HFFc6 (cell line): Measurements from ENCODE around the gene PROK2. TPM values are rescaled to one million over a fixed set of nuclear protein-coding genes. Genes with fewer than 3 reads are reported as not detected.

Experiments used
- DNase-seq: peaks from one replicate; pipeline ENCODE4 v3.0.0-alpha.2; 2018
- H3K27ac Mint-ChIP-seq: 2 replicates; pipeline ENCODE4 v1.8.0; 2020; ENCODE audit warnings: mild to moderate bottlenecking, mixed read lengths
- H3K27me3 Mint-ChIP-seq: 2 replicates; pipeline ENCODE4 v1.8.0; 2021; ENCODE audit warnings: mild to moderate bottlenecking, moderate library complexity, mixed read lengths; ENCODE audit not compliant: insufficient read depth
- H3K36me3 Mint-ChIP-seq: 2 replicates; pipeline ENCODE4 v1.8.0; 2021; ENCODE audit warnings: low read depth, mixed read lengths
- H3K4me1 Mint-ChIP-seq: 2 replicates; pipeline ENCODE4 v1.8.0; 2020; ENCODE audit warnings: low read depth, mixed read lengths
- H3K4me3 Mint-ChIP-seq: 2 replicates; pipeline ENCODE4 v1.8.0; 2020; ENCODE audit warnings: mild to moderate bottlenecking, moderate library complexity, mixed read lengths
- H3K9me3 Mint-ChIP-seq: 2 replicates; pipeline ENCODE4 v1.8.0; 2020; ENCODE audit warnings: mild to moderate bottlenecking, mixed read lengths
- total RNA-seq, 6 experiments: library from RNA; stranded (reverse); fragmentation: NEBNext Ultra II Directional; extraction: Animal tissue kit (Norgen Biotek cat#: 25700); gene quantifications; 2 replicates in 1 of 6; 3 replicates in 5 of 6; pipeline ENCODE4 v1.2.3, GENCODE V29; 2021
- TF ChIP-seq, protein P1 (sequence below): fragments of 200-600 bp; sonication (generic); IDR thresholded peaks from 2 replicates; pipeline ENCODE4 v1.5.0; 2021; ENCODE audit warnings: antibody characterized with exemption, mild to moderate bottlenecking

The PROK2 gene
- total RNA-seq, 6 experiments from 2014 or later: not detected

DNA sequence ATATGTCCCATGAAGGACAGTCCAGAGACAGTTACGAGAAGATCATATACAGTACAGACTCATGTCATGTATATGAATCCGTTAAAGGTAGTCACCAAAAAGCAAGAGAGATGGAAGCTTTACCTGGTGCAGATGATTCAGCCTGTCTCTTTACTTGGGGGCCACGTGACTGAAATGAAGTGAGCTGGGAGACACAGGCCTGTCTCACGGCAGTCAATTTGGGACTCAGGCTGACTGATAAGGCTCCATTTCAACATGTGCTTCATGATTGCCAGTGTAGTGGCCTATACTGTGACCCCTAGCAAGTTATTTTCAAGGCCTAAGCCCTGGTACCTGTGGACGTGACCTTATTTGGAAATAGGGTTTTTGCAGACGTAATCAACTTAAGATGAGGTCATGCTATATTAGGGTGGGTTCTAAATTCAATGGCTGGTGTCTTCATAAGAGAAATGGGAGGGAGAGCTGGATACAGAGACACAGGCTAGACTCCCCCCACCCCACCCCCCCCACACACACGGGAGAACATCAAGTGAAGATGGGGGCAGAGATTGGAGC is 3.0 kb upstream of the PROK2 start:
- TF ChIP-seq, protein P1, sequence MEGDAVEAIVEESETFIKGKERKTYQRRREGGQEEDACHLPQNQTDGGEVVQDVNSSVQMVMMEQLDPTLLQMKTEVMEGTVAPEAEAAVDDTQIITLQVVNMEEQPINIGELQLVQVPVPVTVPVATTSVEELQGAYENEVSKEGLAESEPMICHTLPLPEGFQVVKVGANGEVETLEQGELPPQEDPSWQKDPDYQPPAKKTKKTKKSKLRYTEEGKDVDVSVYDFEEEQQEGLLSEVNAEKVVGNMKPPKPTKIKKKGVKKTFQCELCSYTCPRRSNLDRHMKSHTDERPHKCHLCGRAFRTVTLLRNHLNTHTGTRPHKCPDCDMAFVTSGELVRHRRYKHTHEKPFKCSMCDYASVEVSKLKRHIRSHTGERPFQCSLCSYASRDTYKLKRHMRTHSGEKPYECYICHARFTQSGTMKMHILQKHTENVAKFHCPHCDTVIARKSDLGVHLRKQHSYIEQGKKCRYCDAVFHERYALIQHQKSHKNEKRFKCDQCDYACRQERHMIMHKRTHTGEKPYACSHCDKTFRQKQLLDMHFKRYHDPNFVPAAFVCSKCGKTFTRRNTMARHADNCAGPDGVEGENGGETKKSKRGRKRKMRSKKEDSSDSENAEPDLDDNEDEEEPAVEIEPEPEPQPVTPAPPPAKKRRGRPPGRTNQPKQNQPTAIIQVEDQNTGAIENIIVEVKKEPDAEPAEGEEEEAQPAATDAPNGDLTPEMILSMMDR: no peak
- no peaks in the 10 kb centered on the region for H3K9me3 Mint-ChIP-seq
- H3K36me3 Mint-ChIP-seq: no peaks in the 10 kb centered on the region
- H3K27ac Mint-ChIP-seq: no peak overlapping the region
- H3K4me1 Mint-ChIP-seq: peaks cover 6% of the 10 kb centered on the region; the same call in 1 of the 2 replicates
- DNase-seq: no peak
- H3K27me3 Mint-ChIP-seq: peaks cover 26% of the 10 kb centered on the region
- H3K4me3 Mint-ChIP-seq: no peak overlapping the region

GRCh38 chr3:71786551-71786950 is 1.6 kb upstream of the PROK2 start:
- DNase-seq: no peak
- no peaks in the 10 kb centered on the region for H3K9me3 Mint-ChIP-seq
- no peak overlapping the region for H3K4me3 Mint-ChIP-seq
- TF ChIP-seq, protein P1: no peak
- no peaks in the 10 kb centered on the region for H3K36me3 Mint-ChIP-seq
- H3K27ac Mint-ChIP-seq: no peak overlapping the region
- peaks cover 26% of the 10 kb centered on the region for H3K27me3 Mint-ChIP-seq
- H3K4me1 Mint-ChIP-seq: peaks cover 6% of the 10 kb centered on the region; the same call in 1 of the 2 replicates

DNA sequence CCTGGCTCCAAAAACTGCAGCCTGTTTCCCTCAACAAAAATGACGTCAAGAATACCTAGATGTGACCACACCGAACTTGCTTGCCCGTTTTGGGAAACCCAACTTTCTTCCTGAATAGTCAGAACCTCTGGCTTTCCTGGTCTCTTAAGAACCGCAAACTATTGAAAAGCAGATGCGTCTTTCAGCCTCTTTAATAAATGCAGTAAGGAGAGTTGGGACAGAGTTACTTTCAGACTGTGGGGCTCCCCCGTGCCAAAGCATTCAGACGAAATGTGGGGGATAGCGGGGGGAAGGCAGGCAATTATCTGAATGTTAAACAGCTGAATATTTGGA is 1.2 kb upstream of the PROK2 start:
- no peaks in the 10 kb centered on the region for H3K36me3 Mint-ChIP-seq
- peaks cover 6% of the 10 kb centered on the region; the same call in 1 of the 2 replicates for H3K4me1 Mint-ChIP-seq
- H3K27ac Mint-ChIP-seq: no peak overlapping the region
- H3K9me3 Mint-ChIP-seq: no peaks in the 10 kb centered on the region
- H3K4me3 Mint-ChIP-seq: no peak overlapping the region
- no peak for DNase-seq
- H3K27me3 Mint-ChIP-seq: peaks cover 28% of the 10 kb centered on the region
- TF ChIP-seq, protein P1: no peak

DNA sequence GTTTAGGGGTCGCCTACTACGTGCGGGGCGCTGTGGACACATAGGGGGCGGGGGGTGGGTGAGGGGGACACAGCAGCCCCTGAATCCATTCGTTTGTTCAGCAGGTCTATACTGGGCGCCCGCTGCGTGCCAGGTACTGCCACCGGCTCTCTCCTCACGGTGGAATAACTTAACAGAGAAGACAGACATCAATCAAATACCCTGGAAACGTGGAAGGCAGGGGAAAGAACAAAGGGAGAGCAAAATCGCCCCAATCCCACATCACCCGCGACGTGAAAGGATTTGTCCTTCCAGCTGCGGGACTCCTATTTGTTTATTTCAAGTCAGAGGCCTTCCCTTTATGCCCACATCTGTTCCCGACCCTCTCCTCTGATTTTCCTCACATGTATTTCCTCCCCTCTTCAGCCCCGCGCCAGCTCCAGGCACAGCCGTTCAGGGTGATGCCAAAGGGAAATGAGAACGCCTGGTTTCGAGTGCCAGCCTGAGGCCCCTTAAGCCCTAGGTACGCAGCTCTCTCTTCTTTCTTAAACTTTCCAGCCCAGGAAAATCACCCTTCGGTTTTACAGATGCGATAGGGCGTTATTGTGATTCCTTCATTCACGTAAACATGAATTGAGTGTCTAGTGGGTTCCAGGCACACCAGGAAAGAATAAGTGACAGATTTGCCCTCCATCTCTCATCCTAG is 726 bp upstream of the PROK2 start:
- DNase-seq: no peak
- Mint-ChIP-seq H3K4me1 (peaks cover 6% of the 10 kb centered on the region; the same call in 1 of the 2 replicates), H3K36me3 (no peaks in the 10 kb centered on the region), H3K9me3 (no peaks in the 10 kb centered on the region), H3K4me3 (no peak overlapping the region), H3K27ac (no peak overlapping the region), H3K27me3 (peaks cover 27% of the 10 kb centered on the region)
- TF ChIP-seq, protein P1: no peak

DNA sequence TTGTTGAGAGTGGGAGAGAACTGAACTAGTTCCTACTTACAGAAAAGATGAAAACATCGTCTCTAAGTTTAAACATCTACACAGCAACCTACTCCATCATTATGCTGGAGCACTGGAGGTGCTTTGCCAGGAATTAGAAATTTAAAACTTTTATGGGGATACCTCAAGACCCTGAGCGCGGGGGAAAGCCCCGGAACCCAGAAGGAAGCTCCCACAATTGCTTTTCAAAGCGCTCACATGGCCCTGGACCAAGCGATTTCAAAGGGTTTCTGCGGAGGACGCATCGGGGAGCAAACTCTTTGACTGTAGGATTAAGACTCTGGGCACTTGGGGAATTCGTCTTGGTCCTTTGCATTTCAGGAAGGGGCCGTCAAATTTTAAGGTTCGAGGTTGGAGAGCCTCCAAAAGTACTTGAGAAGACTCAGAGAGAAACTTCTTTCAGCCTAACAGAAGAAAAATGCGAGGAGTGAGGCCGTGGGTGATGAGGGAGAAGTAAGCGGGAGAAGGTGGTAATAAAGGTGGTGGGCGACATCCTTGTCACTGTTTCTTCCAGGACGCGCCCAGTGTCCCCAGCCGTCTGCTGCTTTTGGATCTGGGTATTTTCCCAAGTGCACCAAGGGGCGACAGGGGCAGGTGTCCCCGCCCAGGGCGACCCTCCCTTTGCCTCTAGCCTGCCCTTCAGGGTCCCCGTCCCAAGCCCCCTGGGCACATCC is 591 bp downstream of the PROK2 start:
- Mint-ChIP-seq H3K4me3 (no peak overlapping the region), H3K27ac (no peak overlapping the region), H3K27me3 (peaks cover 27% of the 10 kb centered on the region), H3K36me3 (no peaks in the 10 kb centered on the region), H3K9me3 (no peaks in the 10 kb centered on the region), H3K4me1 (peaks cover 6% of the 10 kb centered on the region; the same call in 1 of the 2 replicates)
- TF ChIP-seq, protein P1: no peak
- DNase-seq: no peak
